Parathyroid adenoma (tissue), 2 donors: ENCODE data around the gene CCDC57.

Source experiments
- H2AFZ ChIP-seq: fragments of 300-600 bp; sonication (generic); one replicate; pipeline ENCODE4 v1.7.0; 2017; ENCODE audit warnings: antibody characterized with exemption, mild to moderate bottlenecking
- H3K27ac ChIP-seq: fragments of 300-600 bp; sonication (generic); one replicate; pipeline ENCODE4 v1.7.0; 2017
- H3K27me3 ChIP-seq: fragments of 300-600 bp; sonication (generic); one replicate; pipeline ENCODE4 v1.7.0; 2017; ENCODE audit warnings: low read length; ENCODE audit not compliant: control insufficient read depth, insufficient read depth
- H3K36me3 ChIP-seq: fragments of 300-600 bp; sonication (generic); one replicate; pipeline ENCODE4 v1.7.0; 2017; ENCODE audit warnings: low read length; ENCODE audit not compliant: control insufficient read depth, insufficient read depth
- H3K4me1 ChIP-seq: fragments of 300-600 bp; sonication (generic); one replicate; pipeline ENCODE4 v1.7.0; 2017; ENCODE audit warnings: control low read depth
- H3K4me2 ChIP-seq: fragments of 300-600 bp; sonication (generic); one replicate; pipeline ENCODE4 v1.7.0; 2017; ENCODE audit warnings: low read length
- H3K4me3 ChIP-seq: fragments of 300-600 bp; sonication (generic); one replicate; pipeline ENCODE4 v1.7.0; 2017; ENCODE audit warnings: low read depth, low read length
- H3K79me2 ChIP-seq: fragments of 300-600 bp; sonication (generic); one replicate; pipeline ENCODE4 v1.7.0; 2017; ENCODE audit warnings: control low read depth
- H3K9ac ChIP-seq: fragments of 300-600 bp; sonication (generic); one replicate; pipeline ENCODE4 v1.7.0; 2017; ENCODE audit warnings: mild to moderate bottlenecking
- H3K9me3 ChIP-seq: fragments of 300-600 bp; sonication (generic); one replicate; pipeline ENCODE4 v1.7.0; 2017; ENCODE audit warnings: low read length; ENCODE audit not compliant: control insufficient read depth
- CTCF ChIP-seq: fragments of 300-600 bp; sonication (generic); IDR thresholded peaks from one replicate; pipeline ENCODE4 v1.7.0; 2017; ENCODE audit warnings: antibody characterized with exemption, mild to moderate bottlenecking
- donor health status: primary hyperparathyroidism.

Gene CCDC57

GRCh38 chr17:82092628-82092994, 120.0 kb downstream of the CCDC57 start:
- Histone ChIP-seq H3K27me3 (no peaks in the 10 kb centered on the region), H3K4me1 (peaks cover 9% of the 10 kb centered on the region), H3K4me2 (no peak overlapping the region), H3K9ac (no peak overlapping the region), H2AFZ (no peak overlapping the region), H3K27ac (no peak overlapping the region), H3K79me2 (peaks cover 13% of the 10 kb centered on the region), H3K36me3 (no peaks in the 10 kb centered on the region), H3K4me3 (no peak overlapping the region), H3K9me3 (no peaks in the 10 kb centered on the region)
- TF ChIP-seq CTCF, result no peak

GRCh38 chr17:82092094-82092586, 120.5 kb downstream of the CCDC57 start:
- Histone ChIP-seq H3K9me3 (no peaks in the 10 kb centered on the region), H3K4me3 (no peak overlapping the region), H2AFZ (no peak overlapping the region), H3K27ac (no peak overlapping the region), H3K4me1 (peaks cover 7% of the 10 kb centered on the region), H3K79me2 (peaks cover 13% of the 10 kb centered on the region), H3K36me3 (no peaks in the 10 kb centered on the region), H3K4me2 (no peak overlapping the region), H3K9ac (no peak overlapping the region), H3K27me3 (no peaks in the 10 kb centered on the region)
- no peak for TF ChIP-seq CTCF

GRCh38 chr17:82091264-82092066, 121.2 kb downstream of the CCDC57 start:
- Histone ChIP-seq H3K36me3 (no peaks in the 10 kb centered on the region), H3K9me3 (no peaks in the 10 kb centered on the region), H3K9ac (no peak overlapping the region), H3K79me2 (peaks cover 9% of the 10 kb centered on the region), H3K4me3 (no peak overlapping the region), H3K4me1 (peaks cover under 1% of the 10 kb centered on the region), H3K4me2 (no peak overlapping the region), H3K27ac (no peak overlapping the region), H3K27me3 (no peaks in the 10 kb centered on the region), H2AFZ (no peak overlapping the region)
- TF ChIP-seq CTCF, result no peak

- Histone ChIP-seq H3K27ac (no peak overlapping the region), H3K9me3 (no peaks in the 10 kb centered on the region), H3K4me2 (no peak overlapping the region), H3K79me2 (peaks cover 2% of the 10 kb centered on the region), H2AFZ (no peak overlapping the region), H3K27me3 (no peaks in the 10 kb centered on the region), H3K4me3 (no peak overlapping the region), H3K36me3 (no peaks in the 10 kb centered on the region), H3K4me1 (no peaks in the 10 kb centered on the region), H3K9ac (no peak overlapping the region)
- no peak for TF ChIP-seq CTCF
These were observed 121.9 kb downstream of the CCDC57 start for GRCh38 chr17:82090549-82091263.
